Measurements from ENCODE around the gene ARRDC1.

ARRDC1 gene

DNA sequence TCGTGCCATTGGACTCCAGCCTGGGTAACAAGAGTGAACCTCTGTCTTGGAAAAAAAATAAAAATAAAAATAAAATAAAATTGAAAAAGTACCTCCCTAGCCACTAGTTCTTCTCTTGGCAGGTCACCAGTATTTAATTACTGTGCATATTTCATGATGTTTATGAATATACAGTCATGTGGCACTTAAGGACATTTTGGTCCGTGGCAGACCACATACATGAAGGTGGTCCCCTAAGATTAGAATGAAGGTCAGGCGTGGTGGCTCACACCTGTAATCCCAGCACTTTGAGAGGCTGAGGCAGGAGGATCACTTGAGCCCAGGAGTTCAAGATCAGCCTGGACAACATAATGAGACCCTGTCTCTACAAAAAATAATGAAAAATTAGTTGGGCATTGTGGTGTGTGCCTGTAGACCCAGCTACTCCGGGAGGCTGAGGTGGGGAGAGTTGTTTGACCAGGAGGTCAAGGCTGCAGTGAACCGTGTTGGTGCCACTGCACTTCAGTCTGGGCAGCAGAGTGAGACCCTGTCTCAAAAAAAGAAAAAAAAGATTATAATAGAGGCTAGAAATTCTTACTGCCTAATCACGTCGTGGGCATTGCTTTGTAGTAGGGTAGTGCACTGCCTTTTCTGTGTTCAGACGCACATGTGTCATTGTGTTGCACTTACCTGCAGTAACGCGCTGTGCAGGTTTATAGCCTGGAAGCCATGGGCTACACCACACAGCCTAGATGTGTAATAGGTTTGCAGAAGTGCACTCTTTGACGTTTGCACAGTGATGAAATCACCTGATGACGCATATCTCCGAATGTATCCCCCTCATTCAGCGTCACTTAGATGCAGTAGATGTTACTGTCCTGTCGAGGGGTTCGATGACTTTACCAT lies 26.1 kb downstream of the ARRDC1 start:
- no peaks in the 10 kb centered on the region for H3K9me3 ChIP-seq (ENCODE audit: control insufficient read depth, insufficient read depth, low read depth, low read length)
- TF ChIP-seq ZNF530 (tag by site-specific recombination; IDR thresholded peaks at IDR 0.05; ENCODE audit: low read depth) = no peak
- no peak for TF ChIP-seq ZNF664 (tag by site-specific recombination; IDR thresholded peaks at IDR 0.05)
- no peak for TF ChIP-seq BCL11B (tag by site-specific recombination; IDR thresholded peaks at IDR 0.05; ENCODE audit: low read depth)
- TF ChIP-seq, protein P1, sequence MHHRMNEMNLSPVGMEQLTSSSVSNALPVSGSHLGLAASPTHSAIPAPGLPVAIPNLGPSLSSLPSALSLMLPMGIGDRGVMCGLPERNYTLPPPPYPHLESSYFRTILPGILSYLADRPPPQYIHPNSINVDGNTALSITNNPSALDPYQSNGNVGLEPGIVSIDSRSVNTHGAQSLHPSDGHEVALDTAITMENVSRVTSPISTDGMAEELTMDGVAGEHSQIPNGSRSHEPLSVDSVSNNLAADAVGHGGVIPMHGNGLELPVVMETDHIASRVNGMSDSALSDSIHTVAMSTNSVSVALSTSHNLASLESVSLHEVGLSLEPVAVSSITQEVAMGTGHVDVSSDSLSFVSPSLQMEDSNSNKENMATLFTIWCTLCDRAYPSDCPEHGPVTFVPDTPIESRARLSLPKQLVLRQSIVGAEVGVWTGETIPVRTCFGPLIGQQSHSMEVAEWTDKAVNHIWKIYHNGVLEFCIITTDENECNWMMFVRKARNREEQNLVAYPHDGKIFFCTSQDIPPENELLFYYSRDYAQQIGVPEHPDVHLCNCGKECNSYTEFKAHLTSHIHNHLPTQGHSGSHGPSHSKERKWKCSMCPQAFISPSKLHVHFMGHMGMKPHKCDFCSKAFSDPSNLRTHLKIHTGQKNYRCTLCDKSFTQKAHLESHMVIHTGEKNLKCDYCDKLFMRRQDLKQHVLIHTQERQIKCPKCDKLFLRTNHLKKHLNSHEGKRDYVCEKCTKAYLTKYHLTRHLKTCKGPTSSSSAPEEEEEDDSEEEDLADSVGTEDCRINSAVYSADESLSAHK (tag by site-specific recombination; IDR thresholded peaks at IDR 0.05) = no peak
- no peak for TF ChIP-seq ZNF16 (tag by site-specific recombination; IDR thresholded peaks at IDR 0.05; ENCODE audit: low read depth)
- peak; percentile 42; the same call in 1 of the 2 replicates for TF ChIP-seq ZBTB21 (tag by site-specific recombination; IDR thresholded peaks at IDR 0.05)
- TF ChIP-seq ZNF121 (tag by site-specific recombination; IDR thresholded peaks at IDR 0.05) = peak; percentile 84
- TF ChIP-seq TCF7L2 (IDR thresholded peaks at IDR 0.05; ENCODE audit: borderline replicate concordance, low read depth, low read length) = no peak
- peak; percentile 88 for TF ChIP-seq ZNF629 (tag by site-specific recombination; IDR thresholded peaks at IDR 0.05)
- TF ChIP-seq, protein P2, sequence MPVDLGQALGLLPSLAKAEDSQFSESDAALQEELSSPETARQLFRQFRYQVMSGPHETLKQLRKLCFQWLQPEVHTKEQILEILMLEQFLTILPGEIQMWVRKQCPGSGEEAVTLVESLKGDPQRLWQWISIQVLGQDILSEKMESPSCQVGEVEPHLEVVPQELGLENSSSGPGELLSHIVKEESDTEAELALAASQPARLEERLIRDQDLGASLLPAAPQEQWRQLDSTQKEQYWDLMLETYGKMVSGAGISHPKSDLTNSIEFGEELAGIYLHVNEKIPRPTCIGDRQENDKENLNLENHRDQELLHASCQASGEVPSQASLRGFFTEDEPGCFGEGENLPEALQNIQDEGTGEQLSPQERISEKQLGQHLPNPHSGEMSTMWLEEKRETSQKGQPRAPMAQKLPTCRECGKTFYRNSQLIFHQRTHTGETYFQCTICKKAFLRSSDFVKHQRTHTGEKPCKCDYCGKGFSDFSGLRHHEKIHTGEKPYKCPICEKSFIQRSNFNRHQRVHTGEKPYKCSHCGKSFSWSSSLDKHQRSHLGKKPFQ (tag by site-specific recombination; IDR thresholded peaks at IDR 0.05) = no peak
- TF ChIP-seq ZBTB26 (tag by site-specific recombination; optimal IDR thresholded peaks at IDR 0.05) = no peak
- H3K4me1 ChIP-seq (ENCODE audit: control insufficient read depth, insufficient read depth, low read length) = peaks cover 11% of the 10 kb centered on the region
- ChIA-PET CTCF (interaction anchor here (0.6 kb wide), 1 partner anchor 10 kb away, joined by 4 read pairs; no protein-coding TSS in a partner anchor), POLR2A (interaction anchor here (1.3 kb wide), 1 partner anchor 13 kb away, joined by 5 read pairs; the partner anchor contains the start of gene EHMT1)
- H3K27ac ChIP-seq (ENCODE audit: extremely low read depth, low read depth, low read length) = no peak overlapping the region
- H3K4me3 ChIP-seq (ENCODE audit: low read depth, low read length) = no peak overlapping the region
- H3K36me3 ChIP-seq (ENCODE audit: control insufficient read depth in 2 of 2, insufficient read depth in 1 of 2, low read length in 2 of 2) = no peaks in the 10 kb centered on the region; a peak in 1 of 3 replicates

DNA sequence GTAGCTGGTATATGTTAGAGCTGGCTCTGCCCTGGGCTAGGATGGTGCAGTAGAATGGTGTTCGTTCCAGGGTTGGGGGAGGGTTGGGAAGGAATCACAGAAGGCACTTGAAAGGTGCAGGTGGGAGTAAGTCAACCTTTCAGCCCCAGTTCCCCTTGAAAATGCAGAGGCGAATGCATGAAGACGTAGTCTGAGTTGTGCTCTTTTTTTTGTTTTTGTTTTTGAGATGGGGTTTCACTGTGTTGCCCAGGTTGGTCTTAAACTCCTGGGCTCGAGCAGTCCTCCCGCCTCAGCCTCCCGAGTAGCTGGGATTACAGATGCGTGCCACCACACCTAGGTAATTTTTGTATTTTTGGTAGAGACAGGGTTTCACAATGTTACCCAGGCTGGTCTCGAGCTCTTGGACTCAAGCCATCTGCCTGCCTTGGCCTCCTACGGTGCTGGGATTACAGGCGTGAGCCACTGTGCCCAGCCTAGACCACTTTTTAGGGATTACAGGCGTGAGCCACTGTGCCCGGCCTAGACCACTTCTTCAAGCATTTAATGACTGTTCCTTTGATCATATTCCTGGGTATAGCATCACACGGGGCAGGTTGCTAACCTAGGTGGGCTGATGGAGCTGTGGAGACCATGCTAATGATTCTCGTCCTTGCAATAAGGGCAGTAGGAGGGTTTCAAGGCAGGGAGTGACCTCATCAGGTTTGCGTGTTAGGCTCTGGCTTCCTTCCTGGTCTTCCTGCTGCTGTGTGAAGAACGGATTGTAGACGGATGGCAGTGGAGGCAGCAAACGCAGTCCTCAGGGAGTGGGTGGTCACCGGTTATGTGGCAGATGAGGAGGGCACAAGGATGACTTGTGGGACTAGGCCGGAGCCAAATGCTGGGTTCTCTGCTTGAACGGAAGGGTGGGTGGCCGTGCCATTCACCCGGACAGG lies 27.0 kb downstream of the ARRDC1 start:
- H3K4me1 ChIP-seq (ENCODE audit: control insufficient read depth, insufficient read depth, low read length) = peaks cover 11% of the 10 kb centered on the region
- H3K27ac ChIP-seq (ENCODE audit: extremely low read depth, low read depth, low read length) = no peak overlapping the region
- H3K9me3 ChIP-seq (ENCODE audit: control insufficient read depth, insufficient read depth, low read depth, low read length) = no peaks in the 10 kb centered on the region
- CTCF ChIA-PET = interaction anchor here (0.8 kb wide), 1 partner anchor 37 kb away, joined by 3 read pairs; no protein-coding TSS in a partner anchor
- H3K36me3 ChIP-seq (ENCODE audit: control insufficient read depth in 2 of 2, insufficient read depth in 1 of 2, low read length in 2 of 2) = no peaks in the 10 kb centered on the region; a peak in 1 of 3 replicates
- POLR2A ChIA-PET = interaction anchor here (1.3 kb wide), 1 partner anchor 13 kb away, joined by 5 read pairs; the partner anchor contains the start of gene EHMT1
- no peak overlapping the region for H3K4me3 ChIP-seq (ENCODE audit: low read depth, low read length)
- TF ChIP-seq SP3 (tag by site-specific recombination; IDR thresholded peaks at IDR 0.05) = no peak; the same call in 1 of the 2 replicates
- peak; percentile 76 for TF ChIP-seq ZNF335 (tag by site-specific recombination; conservative IDR thresholded peaks at IDR 0.05)
- TF ChIP-seq ZNF280D (tag by site-specific recombination; IDR thresholded peaks at IDR 0.05) = no peak
- TF ChIP-seq IKZF3 (tag by site-specific recombination; IDR thresholded peaks at IDR 0.05) = peak; percentile 72; the same call in 1 of the 2 replicates
- TF ChIP-seq, protein P3, sequence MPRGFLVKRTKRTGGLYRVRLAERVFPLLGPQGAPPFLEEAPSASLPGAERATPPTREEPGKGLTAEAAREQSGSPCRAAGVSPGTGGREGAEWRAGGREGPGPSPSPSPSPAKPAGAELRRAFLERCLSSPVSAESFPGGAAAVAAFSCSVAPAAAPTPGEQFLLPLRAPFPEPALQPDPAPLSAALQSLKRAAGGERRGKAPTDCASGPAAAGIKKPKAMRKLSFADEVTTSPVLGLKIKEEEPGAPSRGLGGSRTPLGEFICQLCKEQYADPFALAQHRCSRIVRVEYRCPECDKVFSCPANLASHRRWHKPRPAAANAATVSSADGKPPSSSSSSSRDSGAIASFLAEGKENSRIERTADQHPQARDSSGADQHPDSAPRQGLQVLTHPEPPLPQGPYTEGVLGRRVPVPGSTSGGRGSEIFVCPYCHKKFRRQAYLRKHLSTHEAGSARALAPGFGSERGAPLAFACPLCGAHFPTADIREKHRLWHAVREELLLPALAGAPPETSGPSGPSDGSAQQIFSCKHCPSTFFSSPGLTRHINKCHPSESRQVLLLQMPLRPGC (tag by site-specific recombination; IDR thresholded peaks at IDR 0.05) = peak; percentile 59; the same call in 1 of the 2 replicates
- TF ChIP-seq SP7 (tag by site-specific recombination; IDR thresholded peaks at IDR 0.05) = peak; percentile 75
- TF ChIP-seq MZF1 (tag by site-specific recombination; IDR thresholded peaks at IDR 0.05; ENCODE audit: borderline replicate concordance) = no peak
- no peak for TF ChIP-seq ZNF792 (tag by site-specific recombination; IDR thresholded peaks at IDR 0.05)
